GM13976 (cell line): ENCODE data around the gene PPARA.

Experiments
- DNase-seq: peaks from one replicate; pipeline ENCODE4 v3.0.0; 2012; ENCODE audit warnings: low spot score
- CTCF ChIP-seq: IDR thresholded peaks from 2 replicates; pipeline ENCODE4 v1.5.1; 2012; ENCODE audit warnings: borderline replicate concordance, mild to moderate bottlenecking; ENCODE audit not compliant: insufficient read depth; ENCODE audit errors: extremely low read depth, missing control alignments, control extremely low read depth
- in situ Hi-C: fragments of 300-500 bp; cut with MboI; formaldehyde crosslinking; loops from one replicate; pipeline ENCODE4 v1.12.0; 2022; ENCODE audit warnings: low sequenced_read_pairs, mixed read lengths, inconsistent platforms; ENCODE audit not compliant: unreplicated experiment

Gene PPARA

GRCh38 chr22:46178755-46179505 is 28.6 kb downstream of the PPARA start:
- no peak for DNase-seq
- no peak for TF ChIP-seq CTCF
- in situ Hi-C loops, result no loop called here

- in situ Hi-C loops, result no loop called here
- DNase-seq, result no peak
- no peak for TF ChIP-seq CTCF
Observed at GRCh38 chr22:46179748-46180147, 29.4 kb downstream of the PPARA start.

GRCh38 chr22:46180370-46181137 is 30.2 kb downstream of the PPARA start:
- DNase-seq, result no peak
- no peak for TF ChIP-seq CTCF
- in situ Hi-C loops, result no loop called here

- in situ Hi-C loops, result no loop called here
- no peak for TF ChIP-seq CTCF
- no peak for DNase-seq
Observed at GRCh38 chr22:46183733-46184132, 33.4 kb downstream of the PPARA start.

DNA sequence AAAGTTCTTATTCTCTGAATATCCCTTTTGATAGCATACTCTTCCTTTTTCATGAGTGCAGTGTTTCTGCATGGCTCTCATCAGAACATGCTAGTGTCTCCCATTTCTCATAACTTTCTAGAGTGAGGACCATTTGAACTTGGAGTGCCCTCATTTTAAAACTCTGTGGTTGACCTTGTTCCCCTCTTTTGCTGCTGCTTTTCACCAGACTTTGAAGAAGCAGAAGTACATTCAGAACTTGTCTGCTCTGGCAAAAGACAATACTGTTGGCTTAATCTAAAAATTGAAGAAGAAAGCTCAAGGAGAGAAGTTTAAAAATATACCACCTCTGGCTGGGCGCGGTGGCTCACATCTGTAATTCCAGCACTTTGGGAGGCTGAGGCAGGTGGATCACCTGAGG is 35.0 kb downstream of the PPARA start:
- in situ Hi-C loops, result no loop called here
- DNase-seq, result no peak
- no peak for TF ChIP-seq CTCF

- in situ Hi-C loops, result no loop called here
- TF ChIP-seq CTCF, result no peak
- no peak for DNase-seq
Observed at GRCh38 chr22:46187862-46188261, 37.5 kb downstream of the PPARA start.
